IMR-90 (cell line): ENCODE measurements around the gene HARS2. TPM values are rescaled to one million over a fixed set of nuclear protein-coding genes. Genes with fewer than 3 reads are reported as not detected.
"Not testable (repeated sequence)": the region's sequence is repeated elsewhere in the genome, so short reads cannot be mapped to it uniquely, and the experiment has no call there.

ENCODE experiments used
- ATAC-seq: fragments of 200-7000 bp; cut with Tn5 transposase; 2 replicates; pipeline ENCODE4 v1.9.1; 2020; ENCODE audit warnings: low read depth, mild to moderate bottlenecking, moderate library complexity
- BruUV-seq: library from RNA; stranded (reverse); fragments of 400-500 nt; replicated peaks from 2 replicates; lab custom pipeline; 2021; lab: Mats Ljungman, UMichigan
- CTCF ChIA-PET: fragments of 300-600 bp; formaldehyde crosslinking; extraction: SDS; loops from one replicate; lab custom pipeline; 2021; ENCODE audit warnings: antibody characterized with exemption; lab: Yijun Ruan, JAX
- POLR2A ChIA-PET: fragments of 300-600 bp; sonication (Branson Sonifier 250); formaldehyde crosslinking; loops from one replicate; lab custom pipeline; 2022; ENCODE audit warnings: antibody characterized with exemption; ENCODE audit not compliant: unreplicated experiment; lab: Charles Lee
- DNase-seq: peaks from one replicate; pipeline ENCODE4 v3.0.0; 2013
- H2AFZ ChIP-seq: replicated peaks from 2 replicates; pipeline ENCODE3; 2013; ENCODE audit warnings: low read length, mild to moderate bottlenecking; ENCODE audit not compliant: poor library complexity
- H2AK5ac ChIP-seq: 2 replicates; pipeline ENCODE4 v1.6.1; 2013; ENCODE audit warnings: low read depth, low read length, inconsistent platforms
- H2AK9ac ChIP-seq: replicated peaks from 2 replicates; pipeline ENCODE3; 2013; ENCODE audit warnings: mild to moderate bottlenecking, low read depth, low read length, moderate library complexity; ENCODE audit not compliant: poor library complexity
- H2BK120ac ChIP-seq: 2 replicates; pipeline ENCODE4 v1.6.1; 2013; ENCODE audit warnings: low read depth, low read length, inconsistent platforms
- H2BK15ac ChIP-seq: 3 replicates; pipeline ENCODE4 v1.6.1; 2013; ENCODE audit warnings: low read depth, low read length, inconsistent platforms
- H2BK20ac ChIP-seq: 2 replicates; pipeline ENCODE4 v1.6.1; 2013; ENCODE audit warnings: low read depth, mild to moderate bottlenecking, inconsistent platforms, low read length, moderate library complexity
- H2BK5ac ChIP-seq: 2 replicates; pipeline ENCODE4 v1.6.1; 2013; ENCODE audit warnings: mild to moderate bottlenecking, low read depth, low read length, inconsistent platforms; ENCODE audit not compliant: poor library complexity, severe bottlenecking
- H3K14ac ChIP-seq: replicated peaks from 2 replicates; pipeline ENCODE4 v1.6.1; 2013; ENCODE audit warnings: low read depth, low read length, inconsistent platforms
- H3K18ac ChIP-seq: 2 replicates; pipeline ENCODE4 v1.6.1; 2013; ENCODE audit warnings: low read depth, low read length, control low read depth
- H3K23ac ChIP-seq: 2 replicates; pipeline ENCODE4 v1.6.1; 2013; ENCODE audit warnings: low read depth, low read length, inconsistent platforms
- H3K27ac ChIP-seq: 2 replicates; pipeline ENCODE4 v1.5.1; 2013; ENCODE audit warnings: mild to moderate bottlenecking, control low read depth, low read length; ENCODE audit not compliant: insufficient read depth
- H3K27me3 ChIP-seq: 2 replicates; pipeline ENCODE4 v1.6.1; 2013; ENCODE audit warnings: low read length; ENCODE audit not compliant: control insufficient read depth, insufficient read depth
- H3K36me3 ChIP-seq: 2 replicates; pipeline ENCODE4 v1.6.1; 2013; ENCODE audit warnings: low read length, mixed read lengths; ENCODE audit not compliant: control insufficient read depth, insufficient read depth
- H3K4ac ChIP-seq: 2 replicates; pipeline ENCODE4 v1.6.1; 2013; ENCODE audit warnings: low read depth, low read length, inconsistent platforms
- H3K4me1 ChIP-seq: 2 replicates; pipeline ENCODE4 v1.6.1; 2013; ENCODE audit warnings: low read length, mixed read lengths; ENCODE audit not compliant: control insufficient read depth, insufficient read depth
- H3K4me2 ChIP-seq: 2 replicates; pipeline ENCODE4 v1.6.1; 2013; ENCODE audit warnings: low read depth, mild to moderate bottlenecking, control low read depth, low read length, moderate library complexity
- H3K4me3 ChIP-seq: 2 replicates; pipeline ENCODE4 v1.5.1; 2013; ENCODE audit warnings: low read depth, mild to moderate bottlenecking, control low read depth, low read length, moderate library complexity; ENCODE audit not compliant: insufficient read depth
- H3K56ac ChIP-seq: 2 replicates; pipeline ENCODE4 v1.6.1; 2013; ENCODE audit warnings: low read length, inconsistent platforms; ENCODE audit not compliant: insufficient read depth; ENCODE audit errors: extremely low read depth
- H3K79me1 ChIP-seq, 2 experiments: 2 replicates each; pipeline ENCODE4 v1.6.1; 2013; ENCODE audit warnings: low read length in 2 of 2, inconsistent platforms in 1 of 2, low read depth in 1 of 2
- H3K9ac ChIP-seq: 2 replicates; pipeline ENCODE4 v1.6.1; 2013; ENCODE audit warnings: low read depth, low read length, control low read depth
- H3K9me1 ChIP-seq: 2 replicates; pipeline ENCODE4 v1.6.1; 2013; ENCODE audit warnings: low read length, inconsistent platforms; ENCODE audit not compliant: insufficient read depth
- H3K9me3 ChIP-seq: 2 replicates; pipeline ENCODE4 v1.6.1; 2013; ENCODE audit warnings: low read length; ENCODE audit not compliant: control insufficient read depth, insufficient read depth
- H4K20me1 ChIP-seq: 2 replicates; pipeline ENCODE4 v1.6.1; 2013; ENCODE audit warnings: low read length, inconsistent platforms; ENCODE audit not compliant: insufficient read depth
- H4K5ac ChIP-seq: 2 replicates; pipeline ENCODE4 v1.6.1; 2013; ENCODE audit warnings: mild to moderate bottlenecking, low read depth, low read length, control low read depth
- H4K8ac ChIP-seq, 2 experiments: 2 replicates each; pipeline ENCODE4 v1.6.1; 2013; ENCODE audit warnings: low read depth in 2 of 2, low read length in 2 of 2, control low read depth in 1 of 2, inconsistent platforms in 1 of 2
- H4K91ac ChIP-seq: 2 replicates; pipeline ENCODE4 v1.6.1; 2013; ENCODE audit warnings: low read depth, low read length, inconsistent platforms; ENCODE audit not compliant: insufficient read depth
- CHD1 ChIP-seq: IDR thresholded peaks from 2 replicates; pipeline ENCODE4 v1.6.1; 2012; ENCODE audit warnings: low read depth, low read length, improper control_type of control experiment
- NFE2L2 ChIP-seq: fragments of 150-350 bp; IDR thresholded peaks from 2 replicates; pipeline ENCODE4 v1.6.1; 2016; ENCODE audit warnings: low read depth, mild to moderate bottlenecking, low read length
- POLR2A ChIP-seq: IDR thresholded peaks from 2 replicates; pipeline ENCODE4 v1.6.1; 2012; ENCODE audit warnings: mild to moderate bottlenecking, low read depth, low read length
- RFX5 ChIP-seq: IDR thresholded peaks from 2 replicates; pipeline ENCODE4 v1.8.0; 2012; ENCODE audit warnings: low read depth, mild to moderate bottlenecking, low read length, moderate library complexity
- WGBS, 2 experiments: methylation state at CpG; one replicate each; pipeline versions ENCODE4 v1.1.5 to v1.1.7; 2013; ENCODE audit warnings: missing lambda C conversion rate in 2 of 2; ENCODE audit not compliant: insufficient read length in 1 of 2; ENCODE audit errors: extremely low coverage in 2 of 2; 5-methylcytosine and 5-hydroxymethylcytosine counted together
- dilution Hi-C: fragments of 300-500 bp; cut with HindIII; formaldehyde crosslinking; loops from one replicate; pipeline ENCODE4 v1.14.3; 2018; ENCODE audit warnings: low sequenced_read_pairs; ENCODE audit not compliant: unreplicated experiment
- in situ Hi-C: fragments of 300-500 bp; cut with MboI; formaldehyde crosslinking; loops from 3 replicates; pipeline ENCODE4 v1.14.3; 2019; ENCODE audit warnings: low sequenced_read_pairs, inconsistent platforms, mixed read lengths
- intact Hi-C: fragments of 100-400 bp; cut with micrococcal nuclease; formaldehyde crosslinking; loops from 2 replicates; pipeline ENCODE4 v1.10.0; 2022
- polyA plus RNA-seq, 3 experiments: library from polyadenylated mRNA; depleted of rRNA; stranded (reverse); fragments of >200 nt; gene quantifications; 2 replicates each; pipeline ENCODE4 v1.2.3, GENCODE V29; 2012; ENCODE audit warnings: low replicate concordance in 1 of 3
- total RNA-seq: library from RNA; depleted of rRNA; stranded (reverse); fragments of >200 nt; gene quantifications from 2 replicates; pipeline ENCODE4 v1.2.3, GENCODE V29; 2012

Gene HARS2
- total and polyA plus RNA-seq, 2 of the 4 experiments (the other 2 are of a cell fraction) = 30.1 to 33.0 TPM

DNA sequence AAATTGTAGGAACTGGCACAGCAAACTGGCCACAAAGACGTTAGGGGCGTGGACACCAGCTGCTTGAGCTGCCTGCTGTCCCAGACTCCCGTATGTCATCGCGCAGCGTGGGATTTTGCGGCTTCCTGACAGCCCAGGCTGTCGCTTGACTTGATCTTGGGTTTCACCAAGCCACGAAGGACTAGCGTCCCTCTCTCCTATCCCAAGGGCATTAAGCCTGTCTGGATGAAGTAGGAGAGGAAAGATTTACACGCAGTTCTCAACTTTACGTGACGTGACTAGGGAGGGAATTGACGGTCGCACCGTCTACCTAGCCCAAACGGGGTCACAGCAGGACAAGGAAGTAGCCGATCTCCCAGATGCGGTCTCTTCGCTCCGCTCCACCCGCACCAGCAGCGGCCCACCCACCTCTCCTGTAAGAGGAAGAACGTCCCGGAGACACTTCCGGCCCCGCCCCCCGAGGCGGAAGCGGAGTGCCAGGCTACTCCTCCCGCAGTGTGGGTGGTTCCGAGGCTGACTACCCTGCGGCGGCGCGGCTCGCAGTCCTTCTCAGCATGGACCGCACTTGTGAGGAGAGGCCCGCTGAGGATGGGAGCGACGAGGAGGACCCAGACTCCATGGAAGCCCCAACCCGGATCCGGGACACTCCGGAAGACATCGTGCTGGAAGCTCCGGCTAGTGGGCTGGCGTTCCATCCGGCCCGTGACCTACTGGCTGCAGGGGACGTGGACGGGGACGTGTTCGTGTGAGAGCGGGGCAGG is 26.7 kb upstream of the HARS2 start, which contains the start of gene WDR55 (continued):
- TF ChIP-seq CHD1 (0 out of 2 replicates have a peak, but pooled peaks have one; percentile 27), POLR2A (peak; percentile 91), RFX5 (no peak), NFE2L2 (no peak)

GRCh38 chr5:140671035-140671434 is 20.2 kb upstream of the HARS2 start:
- H3K4me2 ChIP-seq, H3K4me3 ChIP-seq, H2AK9ac ChIP-seq, H2BK15ac ChIP-seq, intact Hi-C loops, DNase-seq, H3K18ac ChIP-seq, H3K14ac ChIP-seq, in situ Hi-C loops, H3K56ac ChIP-seq, H2AFZ ChIP-seq, H3K4me1 ChIP-seq, H3K9ac ChIP-seq, H2AK5ac ChIP-seq, BruUV-seq, CTCF ChIA-PET, H3K27ac ChIP-seq, H4K8ac ChIP-seq, H4K5ac ChIP-seq, H3K23ac ChIP-seq, H3K9me3 ChIP-seq, H2BK120ac ChIP-seq, H3K4ac ChIP-seq, dilution Hi-C loops, H2BK20ac ChIP-seq, H2BK5ac ChIP-seq, ATAC-seq, H3K27me3 ChIP-seq, H4K91ac ChIP-seq, POLR2A ChIA-PET: not testable (repeated sequence)
- Histone ChIP-seq H4K20me1 (peaks cover 19% of the 10 kb centered on the region), H3K79me1 (peaks cover 20 to 43% of the 10 kb centered on the region in 2 experiments), H3K9me1 (peaks cover 17% of the 10 kb centered on the region; the same call in 1 of the 2 replicates), H3K36me3 (peaks cover 57% of the 10 kb centered on the region)
- no CpG with 5 or more reads among the region's 4 CpGs for WGBS, 2 experiments
